HL-60 (cell line): ENCODE results near the gene LPIN3.

Experiments used
- DNase-seq, 2 experiments: peaks; one replicate each; pipeline ENCODE4 v3.0.0-alpha.2; 2010 to 2020; ENCODE audit warnings: low read depth in 1 of 2, low spot score in 1 of 2
- H3K27ac ChIP-seq: fragments of 250-450 bp; sonication (Bioruptor Pico); replicated peaks from 2 replicates; pipeline ENCODE4 v1.5.1; 2020; ENCODE audit warnings: mild to moderate bottlenecking, moderate library complexity
- H3K27me3 ChIP-seq: fragments of 250-450 bp; sonication (Bioruptor Pico); 2 replicates; pipeline ENCODE4 v1.5.1; 2021; ENCODE audit warnings: mild to moderate bottlenecking, moderate library complexity; ENCODE audit not compliant: insufficient read depth, poor library complexity, severe bottlenecking
- H3K4me3 ChIP-seq: replicated peaks from 2 replicates; pipeline ENCODE4 v1.5.1; 2011; ENCODE audit warnings: mild to moderate bottlenecking, control low read depth, low read length; ENCODE audit not compliant: insufficient read depth
- GABPA ChIP-seq: IDR thresholded peaks from 2 replicates; pipeline ENCODE4 v1.6.1; 2012; ENCODE audit warnings: low read depth
- POLR2AphosphoS5 ChIP-seq: IDR thresholded peaks from 2 replicates; pipeline ENCODE4 v1.6.1; 2012; ENCODE audit warnings: low read depth
- SPI1 ChIP-seq: IDR thresholded peaks from 2 replicates; pipeline ENCODE4 v1.6.1; 2012; ENCODE audit warnings: low read depth, mild to moderate bottlenecking, borderline replicate concordance
- TF ChIP-seq, protein P1 (sequence below): IDR thresholded peaks from one replicate; pipeline ENCODE4 v1.5.1; 2011; ENCODE audit warnings: low read length, control low read depth, inconsistent platforms; ENCODE audit not compliant: insufficient read depth
- TF ChIP-seq, protein P2 (sequence below): IDR thresholded peaks from 2 replicates; pipeline ENCODE4 v1.6.1; 2012; ENCODE audit warnings: low read depth; ENCODE audit not compliant: insufficient replicate concordance

Gene LPIN3

GRCh38 chr20:41331731-41332130 is 8.9 kb upstream of the LPIN3 start:
- TF ChIP-seq, protein P1, sequence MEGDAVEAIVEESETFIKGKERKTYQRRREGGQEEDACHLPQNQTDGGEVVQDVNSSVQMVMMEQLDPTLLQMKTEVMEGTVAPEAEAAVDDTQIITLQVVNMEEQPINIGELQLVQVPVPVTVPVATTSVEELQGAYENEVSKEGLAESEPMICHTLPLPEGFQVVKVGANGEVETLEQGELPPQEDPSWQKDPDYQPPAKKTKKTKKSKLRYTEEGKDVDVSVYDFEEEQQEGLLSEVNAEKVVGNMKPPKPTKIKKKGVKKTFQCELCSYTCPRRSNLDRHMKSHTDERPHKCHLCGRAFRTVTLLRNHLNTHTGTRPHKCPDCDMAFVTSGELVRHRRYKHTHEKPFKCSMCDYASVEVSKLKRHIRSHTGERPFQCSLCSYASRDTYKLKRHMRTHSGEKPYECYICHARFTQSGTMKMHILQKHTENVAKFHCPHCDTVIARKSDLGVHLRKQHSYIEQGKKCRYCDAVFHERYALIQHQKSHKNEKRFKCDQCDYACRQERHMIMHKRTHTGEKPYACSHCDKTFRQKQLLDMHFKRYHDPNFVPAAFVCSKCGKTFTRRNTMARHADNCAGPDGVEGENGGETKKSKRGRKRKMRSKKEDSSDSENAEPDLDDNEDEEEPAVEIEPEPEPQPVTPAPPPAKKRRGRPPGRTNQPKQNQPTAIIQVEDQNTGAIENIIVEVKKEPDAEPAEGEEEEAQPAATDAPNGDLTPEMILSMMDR: no peak
- TF ChIP-seq POLR2AphosphoS5: no peak
- Histone ChIP-seq H3K27me3 (peaks cover 2% of the 10 kb centered on the region), H3K27ac (no peak overlapping the region), H3K4me3 (no peak overlapping the region)
- no peak for DNase-seq

- Histone ChIP-seq H3K4me3 (no peak overlapping the region), H3K27me3 (peaks cover 2% of the 10 kb centered on the region), H3K27ac (no peak overlapping the region)
- TF ChIP-seq GABPA (no peak), SPI1 (no peak), POLR2AphosphoS5 (no peak)
- TF ChIP-seq, protein P1: no peak
- TF ChIP-seq, protein P2, sequence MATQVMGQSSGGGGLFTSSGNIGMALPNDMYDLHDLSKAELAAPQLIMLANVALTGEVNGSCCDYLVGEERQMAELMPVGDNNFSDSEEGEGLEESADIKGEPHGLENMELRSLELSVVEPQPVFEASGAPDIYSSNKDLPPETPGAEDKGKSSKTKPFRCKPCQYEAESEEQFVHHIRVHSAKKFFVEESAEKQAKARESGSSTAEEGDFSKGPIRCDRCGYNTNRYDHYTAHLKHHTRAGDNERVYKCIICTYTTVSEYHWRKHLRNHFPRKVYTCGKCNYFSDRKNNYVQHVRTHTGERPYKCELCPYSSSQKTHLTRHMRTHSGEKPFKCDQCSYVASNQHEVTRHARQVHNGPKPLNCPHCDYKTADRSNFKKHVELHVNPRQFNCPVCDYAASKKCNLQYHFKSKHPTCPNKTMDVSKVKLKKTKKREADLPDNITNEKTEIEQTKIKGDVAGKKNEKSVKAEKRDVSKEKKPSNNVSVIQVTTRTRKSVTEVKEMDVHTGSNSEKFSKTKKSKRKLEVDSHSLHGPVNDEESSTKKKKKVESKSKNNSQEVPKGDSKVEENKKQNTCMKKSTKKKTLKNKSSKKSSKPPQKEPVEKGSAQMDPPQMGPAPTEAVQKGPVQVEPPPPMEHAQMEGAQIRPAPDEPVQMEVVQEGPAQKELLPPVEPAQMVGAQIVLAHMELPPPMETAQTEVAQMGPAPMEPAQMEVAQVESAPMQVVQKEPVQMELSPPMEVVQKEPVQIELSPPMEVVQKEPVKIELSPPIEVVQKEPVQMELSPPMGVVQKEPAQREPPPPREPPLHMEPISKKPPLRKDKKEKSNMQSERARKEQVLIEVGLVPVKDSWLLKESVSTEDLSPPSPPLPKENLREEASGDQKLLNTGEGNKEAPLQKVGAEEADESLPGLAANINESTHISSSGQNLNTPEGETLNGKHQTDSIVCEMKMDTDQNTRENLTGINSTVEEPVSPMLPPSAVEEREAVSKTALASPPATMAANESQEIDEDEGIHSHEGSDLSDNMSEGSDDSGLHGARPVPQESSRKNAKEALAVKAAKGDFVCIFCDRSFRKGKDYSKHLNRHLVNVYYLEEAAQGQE: no peak
- DNase-seq: no peak
Observed at GRCh38 chr20:41334036-41334435, 6.6 kb upstream of the LPIN3 start.

- Histone ChIP-seq H3K27ac (no peak overlapping the region), H3K4me3 (no peak overlapping the region), H3K27me3 (peaks cover 6% of the 10 kb centered on the region)
- DNase-seq: no peak
- no peak for TF ChIP-seq POLR2AphosphoS5
- TF ChIP-seq GABPA: no peak
- TF ChIP-seq, protein P2: no peak
- TF ChIP-seq, protein P1: no peak
- no peak for TF ChIP-seq SPI1
Observed at GRCh38 chr20:41334443-41335421, 5.9 kb upstream of the LPIN3 start.
